GM12875 (cell line): ENCODE measurements around the gene SLC39A11.

Experiments
- H3K4me3 ChIP-seq: one replicate; pipeline ENCODE4 v1.5.1; 2011; ENCODE audit warnings: low read depth, low read length, control low read depth
- TF ChIP-seq, protein P1 (sequence below): IDR thresholded peaks from 2 replicates; pipeline ENCODE4 v1.5.1; 2011; ENCODE audit warnings: low read depth, mild to moderate bottlenecking, control low read depth, inconsistent platforms, low read length, moderate library complexity, borderline replicate concordance; ENCODE audit not compliant: insufficient read depth

SLC39A11 gene

DNA sequence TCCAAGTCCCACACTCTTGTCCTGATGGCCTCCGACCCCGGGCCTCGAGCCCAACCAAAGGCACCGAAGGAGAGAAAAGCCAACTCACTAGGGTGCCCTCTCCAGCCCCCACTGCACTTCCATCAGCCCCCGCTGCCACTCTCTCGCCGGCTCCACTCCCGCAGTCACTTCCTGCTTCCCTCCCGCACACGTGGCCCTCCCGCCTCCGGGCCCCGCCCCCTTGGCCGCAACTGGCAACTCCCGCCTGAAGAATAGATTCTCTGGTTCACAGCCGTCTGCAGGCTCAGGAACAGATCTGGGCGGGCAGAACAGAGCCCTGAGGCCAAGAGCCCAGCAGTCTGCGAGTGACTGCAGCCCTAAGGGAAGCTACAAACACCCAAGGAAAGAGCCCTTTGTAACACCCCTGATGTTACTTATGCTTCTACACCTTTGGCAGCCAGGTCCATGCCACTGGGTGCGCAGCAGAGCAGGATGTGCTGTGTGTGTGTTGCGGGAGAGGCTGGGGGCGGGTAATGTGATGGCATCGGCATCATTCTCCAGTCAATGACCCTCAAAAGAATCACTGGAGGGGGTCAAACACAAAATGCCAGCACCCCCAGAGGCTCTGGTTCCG, at the start of gene SLC39A11:
Gene SLC39A11, minus strand, starts transcription at position 166 of the 613 bp plus-strand sequence. CDS start 3,924 bp downstream, outside the sequence.
- peak within 1 kb of the TSS; percentile 57 for H3K4me3 ChIP-seq
- TF ChIP-seq, protein P1, sequence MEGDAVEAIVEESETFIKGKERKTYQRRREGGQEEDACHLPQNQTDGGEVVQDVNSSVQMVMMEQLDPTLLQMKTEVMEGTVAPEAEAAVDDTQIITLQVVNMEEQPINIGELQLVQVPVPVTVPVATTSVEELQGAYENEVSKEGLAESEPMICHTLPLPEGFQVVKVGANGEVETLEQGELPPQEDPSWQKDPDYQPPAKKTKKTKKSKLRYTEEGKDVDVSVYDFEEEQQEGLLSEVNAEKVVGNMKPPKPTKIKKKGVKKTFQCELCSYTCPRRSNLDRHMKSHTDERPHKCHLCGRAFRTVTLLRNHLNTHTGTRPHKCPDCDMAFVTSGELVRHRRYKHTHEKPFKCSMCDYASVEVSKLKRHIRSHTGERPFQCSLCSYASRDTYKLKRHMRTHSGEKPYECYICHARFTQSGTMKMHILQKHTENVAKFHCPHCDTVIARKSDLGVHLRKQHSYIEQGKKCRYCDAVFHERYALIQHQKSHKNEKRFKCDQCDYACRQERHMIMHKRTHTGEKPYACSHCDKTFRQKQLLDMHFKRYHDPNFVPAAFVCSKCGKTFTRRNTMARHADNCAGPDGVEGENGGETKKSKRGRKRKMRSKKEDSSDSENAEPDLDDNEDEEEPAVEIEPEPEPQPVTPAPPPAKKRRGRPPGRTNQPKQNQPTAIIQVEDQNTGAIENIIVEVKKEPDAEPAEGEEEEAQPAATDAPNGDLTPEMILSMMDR = no peak

- TF ChIP-seq, protein P1 = no peak
Observed at GRCh38 chr17:73141411-73141810, 48.9 kb upstream of the SLC39A11 start.

DNA sequence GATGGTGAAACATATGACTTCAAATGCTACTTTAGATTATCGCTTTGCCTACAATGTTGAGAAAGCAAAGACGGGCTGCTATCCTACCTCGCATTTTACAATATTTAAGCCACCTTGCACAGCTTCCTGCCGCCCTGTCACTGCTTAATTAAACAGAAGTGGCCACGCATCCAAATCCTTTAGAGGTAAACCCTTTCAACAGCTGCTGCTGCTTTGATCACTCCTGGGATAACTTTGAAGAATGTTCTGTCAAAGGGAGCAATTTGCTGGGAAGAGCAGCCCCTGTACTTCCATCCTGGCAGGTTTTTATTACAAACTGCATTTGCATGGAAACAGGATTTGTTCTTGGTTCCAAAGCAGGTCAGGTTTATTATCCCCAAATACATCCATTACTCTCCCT, 48.1 kb upstream of the SLC39A11 start:
- H3K4me3 ChIP-seq = no peak overlapping the region
- TF ChIP-seq, protein P1 = no peak

More at GRCh38 chr17:73141411-73141810, 48.9 kb upstream of the SLC39A11 start:
- H3K4me3 ChIP-seq = no peak overlapping the region

DNA sequence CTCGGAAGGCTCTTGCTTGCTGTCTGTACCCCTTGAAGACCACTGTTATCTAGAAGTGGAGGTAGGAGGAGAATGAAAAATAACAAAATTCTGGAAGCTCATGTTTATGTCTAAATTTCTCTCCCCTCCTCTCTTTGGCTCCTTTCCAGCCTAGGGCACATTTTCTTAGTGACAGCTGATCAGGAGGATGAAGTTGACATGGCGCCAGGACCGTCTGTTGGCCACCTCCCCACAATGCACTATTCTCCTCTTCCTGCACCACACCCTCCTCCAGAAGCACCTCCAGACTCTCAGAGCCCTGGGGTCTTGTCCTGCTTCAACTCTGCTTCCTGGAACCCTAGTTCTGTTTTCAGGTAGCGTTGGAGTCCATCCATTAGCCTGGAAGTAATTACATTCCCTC, 46.8 kb upstream of the SLC39A11 start:
- TF ChIP-seq, protein P1 = no peak
- no peak overlapping the region for H3K4me3 ChIP-seq

DNA sequence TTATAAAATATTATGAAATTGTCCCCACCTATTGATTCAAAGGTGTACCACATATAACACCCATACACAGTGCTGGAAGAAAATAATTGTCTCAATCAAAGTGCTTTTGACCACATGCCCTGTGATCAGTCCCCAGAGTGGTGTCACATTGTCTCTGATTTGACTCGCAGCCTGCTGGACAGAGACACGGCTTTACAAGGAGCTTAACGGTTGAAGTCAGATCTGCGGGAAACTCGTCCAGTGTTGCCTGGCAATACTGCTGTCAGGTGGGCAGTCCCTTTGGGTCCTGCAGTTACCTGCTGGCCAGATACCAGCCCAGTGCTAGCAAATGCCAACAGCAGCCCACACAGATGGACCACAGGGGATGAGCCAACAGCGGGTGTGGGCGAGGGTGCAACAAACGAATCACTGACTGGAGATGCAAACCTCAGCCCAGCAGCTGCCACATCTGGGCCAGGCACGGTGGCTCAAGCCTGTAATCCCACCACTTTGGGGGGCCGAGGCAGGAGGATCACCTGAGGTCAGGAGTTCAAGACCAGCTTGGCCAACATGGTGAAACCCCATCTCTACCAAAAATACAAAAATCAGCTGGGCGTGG, 46.2 kb upstream of the SLC39A11 start:
- TF ChIP-seq, protein P1 = no peak
- H3K4me3 ChIP-seq = no peak overlapping the region

DNA sequence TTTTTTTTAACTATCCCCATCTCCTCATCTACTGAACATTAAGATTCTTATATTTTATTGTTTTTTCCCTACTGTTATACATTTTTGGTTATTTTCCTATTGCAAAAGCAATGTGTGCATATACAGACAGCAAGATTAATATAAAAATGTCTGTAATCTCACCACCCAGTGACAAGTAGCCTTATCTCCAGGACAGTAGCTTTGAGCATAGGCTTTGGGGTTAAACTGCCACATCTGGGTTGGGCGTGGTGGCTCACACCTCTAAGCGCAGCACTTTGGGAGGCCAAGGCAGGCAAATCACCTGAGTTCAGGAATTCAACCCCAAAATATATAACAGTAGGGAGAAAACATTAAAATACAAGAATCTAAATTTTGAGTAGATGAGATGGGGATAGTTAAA, 44.9 kb upstream of the SLC39A11 start:
- TF ChIP-seq, protein P1 = no peak
- no peak overlapping the region for H3K4me3 ChIP-seq

- TF ChIP-seq, protein P1 = no peak
Observed at GRCh38 chr17:73135766-73136165, 43.3 kb upstream of the SLC39A11 start.

More at GRCh38 chr17:73135766-73136165, 43.3 kb upstream of the SLC39A11 start:
- H3K4me3 ChIP-seq = no peak overlapping the region
